Dendritic cell treated with granulocyte-macrophage colony-stimulating factor and Interleukin-4, amounts not matched to agents 40 ng/mL and 50 ng/mL, for 4 days (primary cell): Measurements from ENCODE around the gene PHRF1.
A peak's percentile ranks its signal among the peaks of the same experiment; 100 is the strongest.

Source experiments
- H3K27ac Mint-ChIP-seq: one replicate; pipeline ENCODE4 v1.8.0; 2022; ENCODE audit warnings: mild to moderate bottlenecking, mixed read lengths
- H3K27me3 Mint-ChIP-seq: one replicate; pipeline ENCODE4 v1.8.0; 2022; ENCODE audit warnings: mild to moderate bottlenecking, mixed read lengths
- H3K36me3 Mint-ChIP-seq: one replicate; pipeline ENCODE4 v1.8.0; 2022; ENCODE audit warnings: low read depth, mixed read lengths
- H3K4me1 Mint-ChIP-seq: one replicate; pipeline ENCODE4 v1.8.0; 2022; ENCODE audit warnings: low read depth, mixed read lengths
- H3K4me3 Mint-ChIP-seq: one replicate; pipeline ENCODE4 v1.8.0; 2022; ENCODE audit warnings: mild to moderate bottlenecking, moderate library complexity, mixed read lengths
- H3K9me3 Mint-ChIP-seq: one replicate; pipeline ENCODE4 v1.8.0; 2022; ENCODE audit warnings: mixed read lengths
- intact Hi-C: fragments of 100-400 bp; cut with micrococcal nuclease; formaldehyde crosslinking; loops from one replicate; pipeline ENCODE4 v1.15.0; 2022

Gene PHRF1

DNA sequence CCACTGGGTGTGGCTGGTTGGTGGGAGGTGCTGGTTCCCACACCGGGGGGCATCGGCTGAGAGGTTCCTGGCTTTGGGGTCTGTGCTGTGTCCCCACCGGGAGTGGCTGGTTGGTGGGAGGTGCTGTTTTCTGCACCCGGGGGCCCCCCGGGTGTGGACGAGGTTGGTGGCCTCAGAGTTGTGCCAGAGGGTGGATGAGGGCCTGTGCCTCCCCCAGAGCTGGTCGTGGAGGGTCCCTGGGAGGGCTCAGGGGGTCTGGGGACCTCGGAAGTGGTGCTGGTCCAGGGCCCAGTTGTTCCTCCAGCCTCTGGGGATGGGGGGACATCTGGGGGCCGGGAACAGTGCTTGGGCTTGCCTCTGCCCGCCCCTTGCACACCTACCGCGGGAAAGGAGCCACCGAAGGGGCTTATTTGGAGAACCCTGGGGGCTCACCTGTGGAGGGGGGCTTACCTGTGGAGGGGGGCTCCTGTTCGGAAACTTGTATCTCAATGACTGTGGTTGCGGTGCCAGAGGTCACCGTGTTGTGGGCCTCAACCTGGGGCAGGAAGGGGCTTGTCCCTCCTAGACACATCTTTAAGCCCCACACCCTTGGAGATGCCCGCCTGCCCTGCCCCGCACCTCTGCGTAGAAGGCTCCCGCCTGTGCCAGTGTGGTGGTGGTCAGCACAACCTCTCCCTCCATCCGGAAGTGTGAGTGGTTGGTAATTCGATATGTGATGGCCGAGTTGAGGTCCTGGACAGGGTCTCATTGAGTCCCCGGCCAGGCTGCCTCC lies 42.8 kb downstream of the PHRF1 start:
- intact Hi-C loops: loop anchor here (5.0 kb wide), 1 partner anchor 42 kb away; the partner anchor contains the start of gene PHRF1

DNA sequence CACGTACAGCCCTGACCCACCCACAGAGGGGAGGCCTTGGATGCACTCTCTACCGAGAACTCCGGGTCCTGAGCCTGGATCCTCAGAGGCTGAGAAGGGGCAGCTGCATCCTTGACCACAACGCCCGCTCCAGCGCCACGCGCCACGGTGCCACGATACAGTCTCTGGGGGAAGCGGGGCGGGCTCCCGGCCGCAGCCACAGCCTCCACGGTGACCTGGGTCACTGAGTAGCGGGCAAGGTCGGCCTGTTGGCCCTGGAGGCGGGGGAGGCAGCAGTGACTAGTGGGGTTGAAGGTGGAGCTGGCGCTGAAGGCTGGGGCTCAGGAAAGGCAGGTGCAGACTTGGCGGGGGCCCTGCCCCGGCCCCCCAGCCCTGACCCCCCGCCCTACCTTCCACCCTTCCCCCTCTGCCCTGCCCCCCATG lies 43.4 kb downstream of the PHRF1 start:
- Mint-ChIP-seq H3K27ac (no peak overlapping the region), H3K36me3 (peaks cover 58% of the 10 kb centered on the region), H3K4me3 (no peak overlapping the region), H3K4me1 (peaks cover 63% of the 10 kb centered on the region), H3K27me3 (peaks cover 8% of the 10 kb centered on the region), H3K9me3 (no peaks in the 10 kb centered on the region)
- intact Hi-C loops: loop anchor here (5.0 kb wide), 1 partner anchor 42 kb away; the partner anchor contains the start of gene PHRF1

More for the DNA sequence above, 42.8 kb downstream of the PHRF1 start:
- peaks cover 6% of the 10 kb centered on the region for H3K27me3 Mint-ChIP-seq
- peaks cover 64% of the 10 kb centered on the region for H3K36me3 Mint-ChIP-seq
- no peaks in the 10 kb centered on the region for H3K9me3 Mint-ChIP-seq
- H3K27ac Mint-ChIP-seq: peak overlapping the region; percentile 75
- peak overlapping the region; percentile 6 for H3K4me3 Mint-ChIP-seq
- peaks cover 69% of the 10 kb centered on the region for H3K4me1 Mint-ChIP-seq

DNA sequence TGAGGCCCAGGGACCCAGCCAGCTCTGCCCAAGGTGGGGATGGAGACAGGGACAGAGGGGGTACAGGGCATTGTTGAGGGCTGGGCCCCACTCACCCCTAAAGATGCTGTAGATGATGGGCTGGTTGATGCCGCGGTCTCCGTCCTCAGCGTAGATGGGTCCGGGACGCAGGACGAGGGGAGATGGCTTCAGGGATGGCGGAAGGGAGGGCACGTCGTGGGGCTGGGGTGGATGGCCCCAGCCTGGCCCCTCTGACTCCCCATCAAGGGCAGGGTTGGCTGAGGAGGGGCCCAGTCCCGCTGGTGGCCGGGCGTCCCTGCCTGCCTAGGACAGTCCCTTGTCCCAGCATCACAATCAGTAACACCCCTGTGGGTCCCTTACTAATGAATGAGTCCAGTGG lies 43.9 kb downstream of the PHRF1 start:
- intact Hi-C loops: no loop called here
- Mint-ChIP-seq H3K4me1 (peaks cover 59% of the 10 kb centered on the region), H3K9me3 (no peaks in the 10 kb centered on the region), H3K4me3 (no peak overlapping the region), H3K27me3 (peaks cover 14% of the 10 kb centered on the region), H3K27ac (no peak overlapping the region), H3K36me3 (peaks cover 52% of the 10 kb centered on the region)

DNA sequence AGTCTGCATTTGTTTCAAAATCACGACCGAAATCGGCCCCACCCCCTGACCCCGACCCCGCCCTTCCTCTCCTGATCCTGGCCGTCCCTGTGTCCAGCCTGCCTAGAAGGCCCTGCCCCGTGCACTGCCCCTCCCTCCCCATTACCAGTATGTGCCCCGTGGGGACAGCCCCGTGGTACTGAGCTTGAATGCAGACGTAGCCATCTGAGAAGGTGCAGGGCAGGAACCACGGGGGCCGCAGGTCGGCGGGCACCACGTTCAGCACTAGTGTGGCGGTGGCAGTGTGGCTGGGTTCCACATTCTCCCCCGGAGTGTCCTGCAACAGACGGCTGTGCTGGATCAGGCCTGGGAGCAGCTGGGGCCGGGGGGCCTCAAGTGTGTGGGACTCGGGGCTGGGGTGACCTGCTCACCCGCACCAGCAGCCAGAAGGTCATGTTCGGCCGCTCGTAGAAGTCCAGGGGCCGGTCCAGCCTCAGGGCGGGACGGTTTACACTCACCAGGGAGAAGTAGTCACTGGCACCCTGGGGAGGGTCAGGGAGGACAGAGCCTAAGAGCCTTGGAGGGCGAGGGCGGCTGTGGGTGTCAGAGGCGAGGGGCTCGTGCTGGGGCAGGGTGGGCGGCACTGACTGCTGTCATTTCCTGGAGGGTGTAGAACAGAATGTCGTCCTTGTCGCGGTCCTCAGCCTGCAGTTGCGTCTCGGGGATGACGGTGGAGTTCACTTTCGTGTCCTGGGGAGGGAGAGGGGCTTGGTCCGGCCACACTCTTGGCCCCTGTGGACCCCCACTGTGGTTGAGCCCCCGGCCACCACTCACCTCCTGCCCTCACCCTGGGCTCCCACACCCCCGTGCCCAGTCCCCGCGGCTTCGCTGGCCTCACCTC lies 44.9 kb downstream of the PHRF1 start:
- intact Hi-C loops: no loop called here
- peaks cover 48% of the 10 kb centered on the region for H3K36me3 Mint-ChIP-seq
- peaks cover 58% of the 10 kb centered on the region for H3K4me1 Mint-ChIP-seq
- no peak overlapping the region for H3K4me3 Mint-ChIP-seq
- no peak overlapping the region for H3K27ac Mint-ChIP-seq
- peaks cover 24% of the 10 kb centered on the region for H3K27me3 Mint-ChIP-seq
- H3K9me3 Mint-ChIP-seq: no peaks in the 10 kb centered on the region

DNA sequence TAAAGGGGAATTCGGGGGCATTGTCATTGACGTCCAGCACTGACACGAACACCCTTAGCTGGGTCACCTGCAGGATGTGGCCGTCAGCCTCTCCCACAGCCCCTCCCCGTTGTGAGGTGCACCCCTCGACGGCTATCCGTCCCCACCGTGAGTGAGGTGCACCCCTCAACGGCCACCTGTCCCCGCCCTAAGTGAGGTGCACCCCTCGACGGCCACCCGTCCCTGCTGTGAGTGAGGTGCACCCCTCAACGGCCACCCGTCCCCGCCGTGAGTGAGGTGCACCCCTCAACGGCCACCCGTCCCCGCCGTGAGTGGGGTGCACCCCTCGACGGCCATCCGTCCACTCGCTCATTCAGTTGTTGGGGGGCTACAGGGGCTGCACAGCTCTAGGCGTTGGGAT lies 45.6 kb downstream of the PHRF1 start:
- H3K27me3 Mint-ChIP-seq: peaks cover 30% of the 10 kb centered on the region
- no peak overlapping the region for H3K27ac Mint-ChIP-seq
- intact Hi-C loops: no loop called here
- peaks cover 51% of the 10 kb centered on the region for H3K4me1 Mint-ChIP-seq
- H3K4me3 Mint-ChIP-seq: no peak overlapping the region
- H3K36me3 Mint-ChIP-seq: peaks cover 48% of the 10 kb centered on the region
- no peaks in the 10 kb centered on the region for H3K9me3 Mint-ChIP-seq

DNA sequence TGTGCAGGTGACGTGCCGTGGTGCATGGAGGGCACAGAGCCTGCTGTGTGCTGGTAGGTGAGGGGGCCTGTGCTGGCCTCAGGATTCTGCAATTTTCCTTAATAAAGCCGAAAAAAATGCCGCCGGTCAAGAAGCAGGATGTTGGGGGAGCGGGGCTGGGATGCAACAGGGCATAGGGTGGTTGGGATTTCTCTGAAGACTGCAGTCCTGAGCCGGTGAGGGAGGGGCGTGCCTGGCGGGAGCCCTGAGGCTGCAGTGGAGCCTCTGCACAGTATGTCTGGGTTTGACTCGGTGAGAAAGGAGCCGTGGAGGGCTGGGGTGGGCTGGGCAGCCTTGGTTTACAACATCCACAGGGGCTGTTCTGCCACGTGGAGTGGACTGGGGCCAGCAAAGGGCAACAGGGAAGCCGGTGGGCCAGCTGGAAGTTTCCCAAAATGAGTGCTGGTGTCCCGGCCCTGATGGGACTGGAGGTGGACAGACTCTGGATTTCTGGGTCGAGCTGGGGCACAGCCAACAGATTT lies 47.1 kb downstream of the PHRF1 start:
- Mint-ChIP-seq H3K27me3 (peaks cover 41% of the 10 kb centered on the region), H3K4me3 (no peak overlapping the region), H3K27ac (no peak overlapping the region), H3K9me3 (no peaks in the 10 kb centered on the region), H3K36me3 (peaks cover 48% of the 10 kb centered on the region), H3K4me1 (peaks cover 50% of the 10 kb centered on the region)
- intact Hi-C loops: no loop called here

DNA sequence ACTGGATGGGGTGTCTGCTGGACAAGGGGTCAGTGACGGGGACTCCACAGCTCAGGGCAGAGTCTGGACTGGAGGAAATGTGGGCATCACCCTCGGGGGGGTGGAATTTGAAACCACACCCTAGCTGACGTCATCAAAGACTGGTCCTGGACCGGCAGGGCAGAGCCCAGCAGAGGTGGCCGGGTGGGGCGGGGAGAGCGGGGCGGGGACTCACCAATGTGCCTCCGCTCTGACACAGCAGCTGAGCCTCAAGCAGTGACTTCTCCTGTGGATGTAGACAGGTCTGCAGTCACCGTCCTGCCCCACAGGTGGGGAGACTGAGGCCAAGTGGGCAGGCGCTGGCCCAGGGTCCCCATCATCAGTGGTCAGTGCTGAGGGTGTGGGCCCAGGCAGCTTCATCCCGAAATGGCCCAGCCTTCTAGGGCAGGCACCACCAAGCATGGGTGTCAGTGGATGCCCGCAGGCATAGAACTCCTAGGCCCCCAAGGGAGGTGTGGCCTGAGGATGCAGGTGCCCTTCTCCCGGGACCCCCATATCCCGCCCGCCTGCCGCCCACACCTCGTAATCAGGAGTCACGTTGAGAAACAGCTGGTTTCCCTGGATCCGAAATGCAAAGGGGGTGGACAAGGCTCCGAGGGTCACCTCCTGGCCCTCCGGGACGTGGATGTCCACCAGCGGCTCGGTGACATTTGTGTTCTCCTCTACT lies 47.9 kb downstream of the PHRF1 start:
- peaks cover 41% of the 10 kb centered on the region for H3K36me3 Mint-ChIP-seq
- no peaks in the 10 kb centered on the region for H3K9me3 Mint-ChIP-seq
- no peak overlapping the region for H3K27ac Mint-ChIP-seq
- peaks cover 55% of the 10 kb centered on the region for H3K4me1 Mint-ChIP-seq
- peaks cover 49% of the 10 kb centered on the region for H3K27me3 Mint-ChIP-seq
- no peak overlapping the region for H3K4me3 Mint-ChIP-seq
- intact Hi-C loops: no loop called here

DNA sequence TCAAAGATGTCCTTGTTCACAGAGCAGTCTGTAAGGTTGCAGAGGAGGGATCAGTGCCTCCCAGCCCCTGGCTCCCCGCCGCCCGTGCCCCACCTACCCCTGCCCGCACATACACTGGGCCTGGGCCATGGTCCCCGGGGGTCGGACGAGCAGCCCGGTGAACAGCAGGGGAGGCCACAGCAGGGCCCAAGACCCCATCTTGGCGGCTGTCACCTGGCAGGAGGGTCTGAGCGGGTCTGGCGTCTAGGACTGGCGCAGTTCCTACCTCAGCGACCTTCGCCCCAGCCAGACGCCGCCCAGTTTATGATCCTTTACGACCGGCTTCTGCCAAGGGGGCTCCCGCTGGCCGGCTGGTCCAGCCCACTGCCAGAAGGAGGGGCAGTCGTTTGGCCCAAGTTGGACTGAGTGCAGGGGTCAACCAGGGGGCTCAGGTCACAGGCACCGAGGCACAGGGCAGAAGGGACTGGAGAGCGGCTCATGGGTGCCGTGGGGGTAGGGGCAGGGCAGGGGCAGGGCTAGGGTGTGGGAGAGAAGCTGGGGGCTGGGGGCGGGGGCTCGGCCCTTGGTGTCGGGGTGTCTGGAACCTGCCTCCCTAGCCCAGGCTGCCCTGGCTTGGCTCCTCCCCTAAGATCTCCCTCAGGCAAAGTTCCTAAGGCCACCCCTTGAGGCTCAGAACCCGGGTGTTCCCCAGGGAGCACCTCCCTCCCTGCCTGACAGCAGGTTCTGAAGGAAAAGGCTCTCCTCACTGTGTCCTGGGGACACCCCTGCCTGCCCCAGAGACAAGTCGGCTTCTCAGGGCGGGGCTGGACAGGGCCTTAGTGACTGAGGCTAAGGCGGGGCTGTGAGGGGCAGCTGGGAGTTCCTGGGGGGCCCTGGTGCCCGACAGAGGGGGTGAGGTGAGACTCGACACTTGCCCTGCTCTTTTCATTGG lies 48.7 kb downstream of the PHRF1 start, which contains the start of gene CDHR5:
TSS of gene CDHR5 (minus strand) at position 251 of the 931 bp plus-strand sequence. CDS start at position 198, 53 bp downstream.
- Mint-ChIP-seq H3K4me1 (peaks cover 51% of the 10 kb centered on the region), H3K9me3 (no peaks in the 10 kb centered on the region), H3K36me3 (peaks cover 33% of the 10 kb centered on the region), H3K27me3 (peaks cover 54% of the 10 kb centered on the region), H3K27ac (no peak within 1 kb of the TSS), H3K4me3 (no peak within 1 kb of the TSS)
- intact Hi-C loops: no loop called here

DNA sequence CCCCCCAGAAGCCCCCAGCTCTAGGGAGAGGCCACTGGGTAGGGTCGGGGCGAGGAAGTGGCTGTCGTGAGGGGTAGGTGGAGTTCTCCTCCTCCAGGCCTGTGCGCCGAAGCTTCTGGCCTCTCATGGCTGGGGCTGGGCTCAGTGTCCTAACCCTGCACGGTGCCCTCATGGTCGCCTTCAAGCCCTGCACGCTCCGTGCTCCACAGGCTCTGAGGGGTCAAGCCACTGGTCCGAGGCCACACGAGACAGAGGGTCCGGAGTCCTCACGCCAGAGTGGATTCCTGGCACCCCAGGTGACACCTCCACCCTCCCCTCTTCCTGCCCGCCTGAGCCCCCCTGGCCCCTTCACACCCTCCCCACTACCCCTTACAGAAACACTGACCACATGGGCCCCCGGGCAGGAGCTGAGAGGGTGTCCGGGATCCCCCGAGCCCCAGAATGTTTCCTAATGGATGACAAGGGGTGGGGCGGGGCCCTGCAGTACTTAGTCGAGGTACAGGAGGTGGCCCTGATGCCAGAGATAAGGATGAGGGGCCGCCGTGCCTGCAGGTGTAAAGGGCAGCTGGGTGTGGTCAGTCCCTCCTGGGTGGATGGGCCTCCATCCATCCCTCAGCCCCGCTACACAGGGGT lies 49.5 kb downstream of the PHRF1 start:
- Mint-ChIP-seq H3K36me3 (peaks cover 30% of the 10 kb centered on the region), H3K4me3 (no peak overlapping the region), H3K9me3 (no peaks in the 10 kb centered on the region), H3K4me1 (peaks cover 44% of the 10 kb centered on the region), H3K27ac (no peak overlapping the region), H3K27me3 (peaks cover 54% of the 10 kb centered on the region)
- intact Hi-C loops: no loop called here

DNA sequence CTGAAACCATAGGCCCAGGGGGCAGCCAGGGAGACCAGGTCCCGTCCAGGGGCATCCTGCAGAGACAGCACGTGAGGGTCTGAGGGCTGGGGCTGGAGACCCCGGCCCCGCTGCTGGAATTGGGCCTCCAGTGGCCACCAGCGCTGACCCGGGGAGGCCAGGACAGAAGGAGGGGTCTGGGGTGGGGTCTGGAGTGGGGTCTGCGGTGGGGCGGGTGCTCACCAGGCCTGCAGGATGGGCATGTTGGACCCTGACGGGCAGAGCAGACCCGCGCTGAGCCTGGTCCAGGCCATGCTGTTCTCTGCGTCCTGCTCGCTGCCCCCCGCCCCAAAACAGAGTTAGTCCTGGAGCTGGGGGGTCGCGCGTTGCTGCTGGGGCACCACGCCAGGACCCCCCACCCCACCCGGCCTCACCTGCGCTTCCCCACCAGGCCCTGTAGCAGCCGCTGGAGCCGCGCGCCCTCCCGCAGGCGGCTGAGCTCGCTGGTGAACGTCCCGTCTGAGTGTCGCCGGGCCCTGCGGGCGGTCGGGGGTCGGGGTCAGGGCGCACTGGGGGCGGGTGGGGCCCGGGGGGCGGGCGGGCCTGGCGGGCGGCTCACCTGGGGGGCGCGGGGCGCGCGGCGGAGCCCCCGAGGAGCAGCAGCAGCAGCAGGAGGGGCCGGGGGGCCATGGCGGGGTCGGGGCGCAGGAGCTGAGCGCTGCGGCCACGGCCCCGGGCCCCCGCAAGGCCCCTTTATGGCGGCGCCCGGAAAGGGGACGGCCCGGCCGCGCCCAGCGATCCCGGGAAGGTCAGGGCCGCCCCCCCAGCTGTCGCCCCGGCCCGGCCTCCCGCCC lies 50.4 kb downstream of the PHRF1 start, which contains the start of gene SCT:
TSS of gene SCT (minus strand) at position 707 of the 833 bp plus-strand sequence. CDS start at position 669, 38 bp downstream.
- H3K27me3 Mint-ChIP-seq: peaks cover 54% of the 10 kb centered on the region
- H3K27ac Mint-ChIP-seq: no peak within 1 kb of the TSS
- no peaks in the 10 kb centered on the region for H3K9me3 Mint-ChIP-seq
- peaks cover 34% of the 10 kb centered on the region for H3K4me1 Mint-ChIP-seq
- intact Hi-C loops: no loop called here
- peaks cover 30% of the 10 kb centered on the region for H3K36me3 Mint-ChIP-seq
- H3K4me3 Mint-ChIP-seq: no peak within 1 kb of the TSS

DNA sequence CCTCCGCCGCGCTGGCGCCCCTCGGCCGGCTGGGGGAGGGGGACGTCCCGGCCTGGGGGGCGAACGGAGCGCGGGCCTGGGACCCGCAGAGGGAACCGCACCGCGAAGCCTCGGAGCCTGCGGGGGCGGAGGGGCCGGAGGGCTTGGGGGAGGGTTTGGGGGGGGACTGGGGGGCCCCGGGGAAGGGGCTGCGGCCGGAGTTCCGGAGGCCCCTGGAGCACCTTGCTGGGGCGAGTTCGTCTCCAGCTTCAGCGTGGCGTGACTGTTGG lies 51.0 kb downstream of the PHRF1 start:
- H3K9me3 Mint-ChIP-seq: no peaks in the 10 kb centered on the region
- H3K4me3 Mint-ChIP-seq: no peak overlapping the region
- peaks cover 54% of the 10 kb centered on the region for H3K27me3 Mint-ChIP-seq
- H3K36me3 Mint-ChIP-seq: peaks cover 24% of the 10 kb centered on the region
- intact Hi-C loops: no loop called here
- H3K4me1 Mint-ChIP-seq: peaks cover 31% of the 10 kb centered on the region
- H3K27ac Mint-ChIP-seq: no peak overlapping the region

DNA sequence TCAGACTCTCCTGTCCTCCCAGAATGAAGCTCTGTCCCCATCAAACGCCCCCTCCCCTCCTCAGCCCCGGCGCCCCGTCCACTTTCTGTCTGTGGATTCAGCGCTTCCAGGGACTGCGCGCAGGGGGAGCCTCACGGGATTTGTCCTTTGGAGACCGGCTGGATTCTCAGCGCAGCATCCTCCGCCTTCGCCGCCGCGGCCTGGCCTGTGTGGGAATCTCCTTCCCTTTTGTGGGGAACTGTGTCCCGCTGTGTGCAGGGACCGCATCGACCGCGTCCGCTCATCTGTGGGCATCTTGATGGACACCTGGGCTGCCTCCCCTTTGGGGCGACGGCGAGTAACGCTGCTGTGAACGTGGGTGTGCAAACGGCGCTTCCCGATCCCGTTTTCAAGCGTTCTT lies 51.8 kb downstream of the PHRF1 start:
- no peaks in the 10 kb centered on the region for H3K9me3 Mint-ChIP-seq
- intact Hi-C loops: no loop called here
- H3K27me3 Mint-ChIP-seq: peaks cover 54% of the 10 kb centered on the region
- no peak overlapping the region for H3K27ac Mint-ChIP-seq
- H3K4me3 Mint-ChIP-seq: no peak overlapping the region
- peaks cover 21% of the 10 kb centered on the region for H3K36me3 Mint-ChIP-seq
- H3K4me1 Mint-ChIP-seq: peaks cover 31% of the 10 kb centered on the region
